GM19372 (cell line): Measurements from ENCODE around the gene CNTN6.

ENCODE experiments used
- ATAC-seq: cut with Tn5 transposase; IDR thresholded peaks from one replicate; pipeline ENCODE4 v1.9.1; 2021; ENCODE audit warnings: mild to moderate bottlenecking, low read depth, moderate library complexity; ENCODE audit not compliant: unreplicated experiment

CNTN6 gene

DNA sequence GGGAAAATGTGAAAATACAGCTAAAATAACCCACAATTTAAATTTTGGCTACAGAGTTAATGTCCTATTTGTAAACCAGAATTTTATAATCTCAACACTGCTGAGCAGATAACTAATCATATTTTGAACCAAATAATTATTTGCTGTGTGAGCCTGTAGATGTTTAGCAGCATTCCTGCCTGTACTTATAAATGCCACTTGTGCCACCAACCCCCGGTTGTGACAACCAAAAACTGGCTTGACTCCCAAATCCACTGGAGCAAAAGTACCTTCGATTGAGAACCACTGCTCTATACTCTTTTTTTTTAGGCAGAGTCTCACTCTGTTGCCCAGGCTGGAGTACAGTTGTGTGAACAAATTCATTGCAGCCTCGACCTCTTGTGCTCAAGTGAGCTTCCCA lies 78.5 kb downstream of the CNTN6 start:
- ATAC-seq, result no peak

DNA sequence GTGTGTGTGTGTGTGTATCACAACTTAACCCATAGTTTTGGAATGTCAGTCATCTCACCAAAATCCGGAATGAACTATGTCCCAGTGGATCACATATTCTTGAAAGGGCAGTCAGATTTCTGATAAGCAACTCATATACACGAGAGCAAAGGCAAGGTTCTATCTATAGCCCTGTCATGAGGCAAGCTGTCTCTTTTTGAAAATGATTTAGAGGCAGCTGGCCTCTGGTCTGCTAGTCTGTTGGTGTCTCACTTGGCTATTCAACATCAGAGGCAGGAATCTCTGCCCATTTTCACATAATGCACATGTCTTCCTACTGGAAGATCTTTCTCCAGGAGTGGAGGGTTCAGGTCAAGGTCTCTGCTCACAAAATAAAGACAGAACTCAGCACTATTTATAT lies 79.8 kb downstream of the CNTN6 start:
- no peak for ATAC-seq

DNA sequence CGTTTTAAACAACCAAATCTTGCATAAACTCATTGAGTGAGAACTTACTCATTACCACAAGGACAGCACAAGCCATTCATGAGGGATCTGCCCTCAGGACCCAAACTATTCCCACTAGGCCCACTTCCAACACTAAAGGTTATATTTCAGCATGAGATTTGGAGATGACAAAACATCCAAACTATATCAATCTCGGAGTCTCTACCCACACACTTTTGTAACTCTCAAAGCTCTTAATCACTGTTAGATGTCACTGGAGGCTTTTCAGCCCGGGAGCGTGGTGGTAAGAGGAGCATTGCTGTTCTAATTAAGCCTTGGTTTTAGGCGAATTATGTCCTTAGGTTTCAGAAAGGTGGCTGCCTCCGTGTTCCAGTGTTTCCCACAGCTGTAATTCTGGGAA lies 86.3 kb downstream of the CNTN6 start:
- ATAC-seq, result no peak

DNA sequence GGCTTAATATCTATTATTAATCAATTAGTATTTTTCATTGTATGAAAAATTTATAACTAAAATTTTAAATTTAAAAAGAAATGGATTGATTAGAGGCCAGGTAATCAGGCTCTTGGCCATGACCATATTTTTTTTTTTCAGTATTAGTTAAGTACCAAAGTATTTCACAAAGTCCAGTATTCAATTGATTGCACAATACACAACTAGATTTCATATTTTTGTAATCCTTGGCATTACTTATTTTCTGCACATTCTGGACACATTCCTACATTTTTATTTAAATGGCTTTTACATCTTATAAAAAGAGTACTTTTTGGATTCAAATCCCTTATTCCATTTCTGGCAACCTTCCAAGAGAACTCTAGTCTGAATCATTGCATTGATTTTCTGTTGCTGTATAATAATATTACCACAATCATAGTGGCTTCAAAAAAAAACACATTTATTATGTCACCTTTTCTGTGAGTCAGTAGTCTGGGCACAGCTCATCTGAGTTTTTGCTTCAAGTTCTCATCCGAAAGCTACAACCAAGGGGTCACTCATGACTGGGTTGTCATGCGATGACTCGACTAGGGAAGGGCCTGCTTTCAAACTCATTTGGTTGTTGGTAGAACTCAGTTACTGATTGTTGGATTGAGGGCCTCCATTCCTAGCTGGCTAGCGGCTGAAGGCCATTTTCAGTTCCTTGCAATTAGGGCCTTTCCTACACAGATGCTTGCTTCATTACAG lies 90.7 kb downstream of the CNTN6 start:
- ATAC-seq, result no peak

DNA sequence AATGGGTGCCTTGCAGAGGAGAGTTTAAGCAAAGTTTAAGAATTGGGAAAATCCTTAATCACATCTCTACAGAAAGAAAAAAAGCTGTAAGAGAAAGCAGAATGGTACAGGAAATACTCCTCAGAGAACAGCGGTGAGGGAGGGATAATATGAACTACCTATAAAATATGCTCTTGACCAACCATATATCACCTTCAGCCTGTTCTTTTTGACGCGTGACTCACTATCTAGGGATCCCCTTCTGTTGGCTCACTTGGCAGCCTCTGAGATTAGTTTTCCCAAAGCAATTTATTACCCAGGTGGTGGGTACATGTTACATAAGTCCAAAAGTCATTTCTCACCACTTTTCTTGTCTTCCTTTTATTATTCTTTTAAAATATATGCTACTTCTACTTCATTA lies 97.7 kb downstream of the CNTN6 start:
- no peak for ATAC-seq

DNA sequence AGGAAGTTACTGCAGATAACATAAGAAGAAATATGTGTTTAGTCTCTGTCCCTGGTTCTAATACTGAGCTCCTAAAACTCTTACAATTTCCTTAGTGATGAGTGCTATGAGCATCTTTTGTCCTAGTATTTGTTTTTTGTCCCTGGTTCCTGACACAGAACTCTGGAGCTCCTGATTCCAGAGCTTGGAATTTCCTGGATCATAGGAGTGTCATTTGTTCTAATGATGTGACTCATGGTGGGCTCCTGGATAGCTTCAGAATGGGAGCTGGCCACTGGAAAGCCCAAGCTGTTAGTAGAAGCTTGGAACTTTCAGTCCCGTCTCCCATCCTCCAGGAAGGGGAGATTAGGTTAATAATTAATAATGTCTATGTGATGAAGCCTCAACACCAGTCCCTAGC lies 98.2 kb downstream of the CNTN6 start:
- ATAC-seq, result no peak

DNA sequence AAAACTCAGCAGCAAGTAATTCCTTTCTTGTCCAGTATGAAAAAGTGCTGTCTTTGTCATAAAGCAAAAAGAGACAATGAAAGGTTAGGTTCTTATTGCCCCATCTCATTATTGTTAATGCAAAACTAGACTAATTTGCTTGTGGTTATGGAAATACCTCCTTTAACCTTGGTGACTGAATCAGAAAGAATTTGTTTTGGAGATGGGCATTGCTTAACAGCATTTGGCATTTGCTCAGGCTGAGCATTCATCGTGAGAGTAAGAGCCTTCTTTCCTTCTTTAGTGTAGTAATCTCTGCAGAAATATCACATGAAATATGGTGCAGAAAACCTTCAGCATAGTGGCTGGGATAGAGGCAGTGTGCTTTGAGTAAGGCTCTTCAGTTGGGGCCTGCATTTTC lies 103.1 kb downstream of the CNTN6 start:
- no peak for ATAC-seq

DNA sequence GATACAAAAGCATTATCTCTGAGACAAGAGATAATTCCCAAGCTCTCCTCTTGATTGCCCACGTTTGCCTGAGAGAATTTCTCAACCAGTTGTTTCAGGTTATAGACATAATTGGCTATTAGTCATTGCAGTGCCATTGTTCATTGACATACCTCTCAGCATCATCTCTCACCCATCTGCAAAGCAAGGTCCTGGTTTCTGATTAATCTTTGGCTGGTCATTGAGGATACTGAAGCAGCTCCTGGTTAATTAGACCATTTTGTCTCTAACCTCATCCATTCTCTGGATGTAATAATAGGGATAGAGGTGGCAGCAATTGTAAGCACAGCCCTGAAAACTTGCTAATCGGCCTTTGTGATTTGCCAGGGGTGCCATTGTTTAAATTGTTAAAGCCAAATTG lies 104.2 kb downstream of the CNTN6 start:
- no peak for ATAC-seq

DNA sequence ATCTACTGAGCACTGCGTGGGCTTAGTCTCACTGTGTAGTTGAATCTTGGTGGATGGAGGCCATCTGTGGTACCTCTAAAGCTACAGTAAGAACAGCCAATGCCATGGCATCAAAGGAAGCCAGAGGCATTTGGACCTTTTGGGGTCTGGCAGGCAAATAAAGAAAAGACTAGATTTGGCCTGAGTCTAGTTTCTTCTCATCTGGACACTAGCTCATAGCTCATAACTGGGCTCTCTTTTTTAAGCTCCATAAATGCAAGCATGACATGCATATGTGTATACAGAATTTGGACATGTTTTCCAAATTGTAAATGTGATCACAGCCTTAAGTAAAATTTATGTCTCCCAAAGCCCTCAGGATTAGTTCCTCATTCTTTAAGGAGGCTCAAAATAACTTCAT lies 107.5 kb downstream of the CNTN6 start:
- ATAC-seq, result no peak

DNA sequence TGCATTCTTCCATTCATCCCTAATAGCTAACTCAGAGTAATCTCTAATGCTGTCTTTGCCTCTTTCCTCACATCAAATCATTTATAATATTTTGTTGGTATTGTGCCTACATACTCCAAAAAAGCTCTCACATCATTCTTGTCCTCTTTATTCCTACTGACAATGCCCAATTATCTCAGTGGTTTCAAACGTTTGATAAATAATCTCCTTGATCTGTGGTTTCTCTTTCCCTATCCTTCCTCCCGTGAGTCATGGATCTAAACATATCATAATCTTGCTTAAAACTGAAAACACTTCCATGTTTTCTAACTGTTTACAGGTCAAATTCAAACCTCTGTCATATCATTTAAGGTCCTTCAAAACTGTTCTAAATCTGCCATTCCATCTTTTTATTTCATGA lies 115.1 kb downstream of the CNTN6 start:
- no peak for ATAC-seq

DNA sequence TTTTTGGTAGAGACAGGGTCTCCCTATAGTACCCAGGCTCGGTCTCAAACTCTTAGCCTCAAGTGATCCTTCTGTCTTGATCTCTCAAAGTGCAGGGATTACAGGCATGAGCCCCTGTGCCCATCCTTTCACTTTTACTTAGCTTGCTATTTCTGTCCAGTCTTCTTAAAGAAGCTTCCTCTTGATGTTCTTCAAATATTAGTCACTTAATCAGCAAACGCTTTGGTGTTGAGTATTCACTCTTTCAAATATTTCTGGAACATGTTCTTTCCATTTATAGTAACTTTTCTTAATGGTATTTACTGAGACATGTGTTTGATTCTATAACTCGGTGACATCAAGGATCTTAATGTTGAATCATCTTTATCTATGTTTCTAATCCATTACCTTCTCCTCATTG lies 122.1 kb downstream of the CNTN6 start:
- no peak for ATAC-seq

DNA sequence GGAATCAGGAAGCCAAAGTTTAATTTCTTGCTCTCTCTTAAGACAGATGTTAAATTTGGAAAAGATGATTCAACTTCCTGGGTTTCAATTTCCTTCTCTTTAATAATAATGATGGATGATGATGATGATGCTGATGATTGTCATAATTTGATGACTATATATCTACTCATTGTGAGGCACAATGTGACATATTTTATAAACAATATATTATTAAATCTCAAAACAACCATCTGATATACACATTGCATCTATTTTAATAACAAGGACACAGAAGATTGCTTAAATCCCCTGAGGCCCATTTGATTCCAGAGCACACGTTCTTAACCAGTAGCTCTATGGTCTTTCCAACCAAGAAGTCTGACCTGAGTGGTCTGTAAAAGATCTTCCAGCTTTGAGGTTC lies 124.0 kb downstream of the CNTN6 start:
- ATAC-seq, result no peak

DNA sequence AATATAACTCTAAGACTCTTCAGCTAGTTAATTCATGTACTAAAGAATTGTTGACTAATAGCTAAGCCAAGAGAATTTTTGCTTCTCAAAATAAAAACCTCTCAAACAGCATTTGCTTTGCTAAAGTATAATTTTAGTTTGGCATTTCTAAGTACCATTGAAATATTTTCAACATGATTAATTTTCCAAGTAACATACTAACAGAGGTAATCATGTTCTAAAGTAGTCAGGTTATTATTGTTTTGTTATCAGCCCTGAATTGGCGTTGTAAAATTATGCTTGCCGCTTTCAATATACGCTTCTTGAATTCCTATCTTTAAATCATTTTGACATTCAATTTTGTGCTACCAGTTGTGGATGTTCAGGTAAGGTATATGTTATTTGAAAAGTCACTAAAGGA lies 134.3 kb downstream of the CNTN6 start:
- ATAC-seq, result no peak

DNA sequence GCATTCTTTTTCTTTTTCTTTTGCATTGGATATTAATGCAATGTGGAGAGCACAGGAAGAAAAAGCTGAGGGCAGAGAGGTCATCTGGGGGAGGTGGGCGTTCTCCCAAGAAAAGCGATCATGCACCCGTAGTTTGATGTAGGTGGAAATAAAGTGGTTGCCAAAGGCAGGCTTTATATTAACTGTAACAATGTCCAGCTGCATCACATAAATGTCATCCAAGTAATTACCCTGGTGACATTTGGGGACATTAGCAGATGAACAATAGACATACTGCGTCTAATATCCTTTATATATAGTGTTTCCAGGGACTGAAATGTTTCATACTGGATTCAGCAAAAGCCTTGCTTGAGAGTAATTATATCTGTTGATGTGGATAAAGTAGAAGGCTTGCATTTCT lies 135.5 kb downstream of the CNTN6 start:
- no peak for ATAC-seq

DNA sequence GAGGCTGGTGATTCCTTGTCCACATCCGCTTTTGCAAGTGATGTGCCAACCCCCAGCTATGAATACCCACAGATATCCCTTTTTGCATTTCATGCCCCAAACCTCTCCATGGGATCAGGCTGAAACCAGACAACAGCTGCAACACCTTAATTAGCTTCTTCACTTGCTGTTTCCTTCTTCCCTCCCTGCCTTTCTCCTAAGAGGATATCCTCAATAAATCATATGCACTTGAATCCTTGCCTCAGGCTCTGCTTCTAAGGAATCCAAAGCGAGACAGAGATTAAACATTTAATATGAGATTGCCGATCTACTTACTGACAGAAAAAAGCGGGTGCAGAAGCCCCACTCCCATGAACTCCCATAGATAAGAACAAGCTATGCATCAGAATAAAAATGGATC lies 138.1 kb downstream of the CNTN6 start:
- no peak for ATAC-seq

DNA sequence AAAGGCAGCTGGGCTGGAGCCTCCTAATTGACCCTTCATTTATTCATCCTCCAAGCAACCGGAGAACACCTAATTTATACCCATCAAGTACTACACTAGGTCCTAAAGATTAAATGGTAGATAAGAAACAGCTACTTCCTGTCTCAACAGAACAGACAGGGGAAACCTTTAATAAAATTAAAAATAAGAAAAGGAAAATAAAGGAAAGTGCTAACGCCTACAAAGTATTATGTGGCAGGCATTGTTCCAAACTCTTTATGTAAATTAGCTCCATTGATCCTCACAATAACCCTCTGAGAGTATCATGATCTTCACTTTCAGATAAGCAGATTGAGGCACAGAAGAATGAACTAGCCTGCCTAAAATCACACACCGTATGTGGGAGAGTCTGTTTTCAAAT lies 139.5 kb downstream of the CNTN6 start:
- no peak for ATAC-seq

DNA sequence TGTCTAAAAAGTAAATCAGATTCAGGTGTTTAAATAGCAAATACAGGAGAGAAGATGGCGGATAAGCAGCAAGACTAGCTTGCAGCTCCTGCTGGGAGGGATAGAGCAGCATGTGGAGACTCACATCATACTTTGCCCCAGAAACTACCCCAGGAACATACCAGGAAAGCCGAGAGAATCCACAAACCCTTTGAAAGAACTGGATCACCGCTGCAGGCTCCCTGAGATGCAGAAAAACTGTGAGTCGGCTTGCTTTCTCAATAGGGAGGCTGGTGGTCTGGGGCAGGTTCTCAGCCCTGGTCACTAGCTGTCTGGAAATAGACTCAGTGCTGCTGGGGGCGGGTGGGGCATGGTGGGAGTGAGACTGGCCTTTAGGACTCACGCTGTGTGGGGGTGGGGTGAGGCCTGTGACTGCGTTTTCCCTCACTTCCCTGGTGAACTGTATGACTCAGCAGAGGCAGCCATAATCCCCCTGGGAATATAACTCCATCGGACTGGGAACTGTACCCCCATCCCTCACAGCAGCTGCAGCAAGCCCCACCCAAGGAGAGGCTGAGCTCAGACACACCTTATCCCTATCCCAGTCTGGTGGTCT lies 142.8 kb downstream of the CNTN6 start:
- no peak for ATAC-seq

DNA sequence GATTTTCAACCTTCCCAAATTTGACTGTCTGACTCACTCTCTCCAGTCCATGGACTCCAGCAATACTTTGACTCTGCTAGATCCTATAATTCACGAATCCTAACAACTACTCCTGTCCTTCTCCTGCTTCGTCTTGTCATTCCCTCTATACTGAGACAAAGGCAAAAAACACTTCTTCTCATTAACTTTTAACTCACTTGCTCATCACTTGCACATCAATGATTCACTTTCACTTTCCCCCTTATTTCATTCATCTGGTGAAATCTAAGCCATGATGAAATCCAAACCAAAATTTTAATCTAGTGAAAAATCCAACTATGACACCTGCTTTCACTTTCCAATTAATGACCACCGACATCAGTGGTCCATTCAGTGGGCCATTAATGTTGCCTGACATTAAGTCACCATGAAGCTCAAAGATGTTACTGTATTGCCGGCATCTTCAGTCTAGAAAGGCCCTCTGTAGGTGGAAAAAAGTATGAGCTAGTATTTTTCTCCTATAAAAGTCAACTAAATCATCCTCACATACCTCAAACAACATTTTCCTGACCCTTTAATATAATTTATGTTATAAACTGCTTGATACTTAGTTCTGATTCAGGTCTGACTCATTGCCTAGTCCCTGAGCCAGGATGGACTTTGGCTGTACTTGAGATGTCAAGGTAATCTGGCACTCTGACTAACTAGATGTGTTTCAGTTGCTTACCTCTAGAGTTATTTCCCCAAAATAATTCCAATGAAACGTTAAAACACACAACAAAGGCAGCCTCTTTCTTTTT lies 158.6 kb downstream of the CNTN6 start:
- ATAC-seq, result no peak

DNA sequence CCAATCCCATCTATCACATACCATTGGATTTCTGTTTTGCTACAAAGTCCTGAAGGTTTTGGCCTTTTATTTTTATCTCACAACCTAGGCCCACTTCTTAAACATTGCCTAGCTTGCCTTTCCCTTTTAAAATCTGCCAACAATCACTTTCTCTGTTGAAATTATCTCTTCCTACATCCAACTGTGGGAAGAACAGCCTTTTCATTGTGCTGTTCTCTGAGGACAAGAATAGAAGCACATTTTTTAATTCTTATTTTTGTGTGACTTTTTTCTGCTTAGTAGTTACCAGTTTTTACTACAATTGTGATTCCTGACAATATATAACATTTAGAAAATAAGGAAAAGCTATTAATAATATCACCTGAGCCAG lies 159.2 kb downstream of the CNTN6 start:
- no peak for ATAC-seq

DNA sequence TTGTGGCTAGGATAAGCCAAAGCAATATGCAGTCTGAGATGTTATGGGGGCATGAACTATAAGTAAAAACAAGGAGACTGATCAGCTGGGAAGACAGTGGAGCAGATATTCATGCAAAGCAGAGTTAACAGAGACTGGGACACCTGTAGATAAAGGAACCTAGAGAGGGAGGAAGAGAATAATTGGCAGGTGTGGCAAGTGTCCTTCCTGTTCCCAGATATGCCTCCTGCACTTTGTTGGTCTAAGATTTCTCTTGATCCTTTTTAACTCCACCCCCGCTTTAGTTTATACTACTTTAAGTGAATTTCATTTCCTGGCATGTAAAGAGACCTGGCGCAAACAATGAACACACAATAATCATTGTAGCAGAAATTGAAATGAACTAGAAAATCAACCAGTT lies 169.4 kb downstream of the CNTN6 start:
- ATAC-seq, result no peak

DNA sequence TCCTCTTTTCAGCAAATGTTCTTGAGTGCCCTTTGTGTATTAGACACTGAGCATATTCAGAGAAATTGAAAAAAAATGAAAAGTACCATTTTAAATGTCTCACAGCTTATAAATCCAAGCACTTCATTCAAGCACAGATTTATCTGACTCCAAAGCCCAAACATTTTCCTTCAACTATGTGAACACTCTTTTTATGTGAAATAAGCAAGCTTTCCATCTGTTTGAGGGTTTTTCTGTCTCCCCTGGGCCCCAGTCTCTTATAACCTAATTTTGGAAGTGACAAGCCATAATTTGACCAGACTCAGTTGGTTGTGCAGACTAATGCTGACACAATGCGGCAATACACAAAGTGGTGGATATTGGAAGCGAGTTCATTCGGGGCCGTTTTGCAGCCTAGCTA lies 170.3 kb downstream of the CNTN6 start:
- no peak for ATAC-seq

DNA sequence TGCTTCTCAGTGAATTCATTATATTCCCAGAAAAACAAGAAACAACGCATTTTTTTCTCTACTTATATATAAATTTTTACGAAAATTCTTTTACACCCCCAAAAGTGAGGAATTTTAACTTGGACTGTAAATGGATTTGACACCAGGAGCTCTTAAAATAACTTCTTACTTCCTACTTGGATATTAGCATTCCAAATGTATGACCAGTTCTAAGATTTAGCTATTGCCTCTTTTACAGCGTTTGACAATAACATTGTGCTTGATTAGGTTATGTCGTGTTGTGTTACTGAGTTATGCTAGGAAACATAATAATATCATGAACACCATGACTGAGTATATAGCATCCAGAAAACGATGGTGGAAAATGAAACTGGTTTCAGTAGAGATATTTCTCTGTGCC lies 177.0 kb downstream of the CNTN6 start:
- no peak for ATAC-seq
